ENCODE data around the gene WDR54.
"Not testable (repeated sequence)": the region's sequence is repeated elsewhere in the genome, so short reads cannot be mapped to it uniquely, and the experiment has no call there.

WDR54 gene

DNA sequence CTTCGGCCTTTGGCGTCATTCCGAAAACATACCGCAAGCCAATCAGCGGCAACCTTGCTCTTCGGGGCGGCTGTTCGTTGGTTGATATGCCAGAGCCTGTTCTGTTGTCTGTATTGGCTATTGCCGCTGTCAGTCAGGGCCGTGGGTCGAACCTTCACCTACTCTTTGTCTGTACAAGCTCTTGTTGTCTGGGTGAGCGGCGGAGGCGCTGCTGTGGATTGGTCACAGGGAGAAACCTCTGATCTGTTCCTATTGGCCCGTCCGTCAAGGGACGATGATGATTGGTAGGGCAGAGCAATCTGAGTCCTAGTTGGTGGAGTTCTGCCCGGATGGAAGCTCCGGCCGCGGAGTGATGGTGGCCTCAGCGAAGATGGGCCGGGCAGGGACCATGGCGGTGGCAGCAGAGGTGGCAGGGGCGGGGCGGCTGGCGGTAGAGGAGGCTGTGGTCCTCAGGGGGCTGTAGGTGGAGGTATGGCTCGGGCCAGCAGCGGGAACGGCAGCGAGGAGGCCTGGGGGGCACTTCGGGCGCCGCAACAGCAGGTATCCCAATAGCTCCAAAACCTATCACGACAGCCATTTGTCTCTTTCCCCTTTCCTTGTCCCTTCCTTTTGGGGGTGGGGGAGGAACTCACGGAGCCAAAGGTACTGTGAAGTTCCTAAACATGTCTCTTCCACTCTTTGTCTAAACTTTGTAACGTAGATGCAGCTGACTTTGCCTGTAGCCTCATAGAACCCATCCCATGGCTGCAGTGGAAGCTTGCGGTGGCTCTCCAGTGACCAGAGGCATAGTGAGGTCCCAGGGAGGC, 36.8 kb downstream of the WDR54 start, which contains the start of gene WBP1:
TSS of gene WBP1 (plus strand) at position 307 of the 806 bp plus-strand sequence. CDS start at position 472, 165 bp downstream.
- peak; percentile 99 to 100 for DNase-seq

GRCh38 chr2:74458938-74459363, 37.4 kb downstream of the WDR54 start:
- no peak for DNase-seq

DNA sequence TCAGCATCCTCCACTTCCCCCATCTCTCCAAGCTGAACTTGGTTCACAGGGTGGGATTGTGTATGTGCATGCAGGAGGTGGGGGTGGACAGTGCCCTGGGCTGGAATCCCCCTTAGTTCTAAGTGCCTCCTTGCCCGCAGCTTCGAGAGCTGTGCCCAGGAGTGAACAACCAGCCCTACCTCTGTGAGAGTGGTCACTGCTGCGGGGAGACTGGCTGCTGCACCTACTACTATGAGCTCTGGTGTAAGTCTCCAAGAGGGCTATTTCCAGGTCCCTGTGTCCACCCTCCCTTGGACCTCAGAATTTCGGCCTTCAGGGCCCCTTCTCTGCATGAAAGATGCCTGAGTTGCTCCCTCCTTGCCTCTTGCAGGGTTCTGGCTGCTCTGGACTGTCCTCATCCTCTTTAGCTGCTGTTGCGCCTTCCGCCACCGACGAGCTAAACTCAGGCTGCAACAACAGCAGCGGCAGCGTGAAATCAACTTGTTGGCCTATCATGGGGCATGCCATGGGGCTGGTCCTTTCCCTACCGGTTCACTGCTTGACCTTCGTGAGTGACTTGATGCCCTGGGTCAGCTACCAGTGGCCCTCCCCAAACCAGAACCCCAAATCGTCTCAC, 38.1 kb downstream of the WDR54 start:
- DNase-seq: not testable (repeated sequence)

DNA sequence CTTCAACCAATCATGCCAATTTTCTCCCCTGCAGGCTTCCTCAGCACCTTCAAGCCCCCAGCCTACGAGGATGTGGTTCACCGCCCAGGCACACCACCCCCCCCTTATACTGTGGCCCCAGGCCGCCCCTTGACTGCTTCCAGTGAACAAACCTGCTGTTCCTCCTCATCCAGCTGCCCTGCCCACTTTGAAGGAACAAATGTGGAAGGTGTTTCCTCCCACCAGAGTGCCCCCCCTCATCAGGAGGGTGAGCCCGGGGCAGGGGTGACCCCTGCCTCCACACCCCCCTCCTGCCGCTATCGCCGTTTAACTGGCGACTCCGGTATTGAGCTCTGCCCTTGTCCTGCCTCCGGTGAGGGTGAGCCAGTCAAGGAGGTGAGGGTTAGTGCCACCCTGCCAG, 38.7 kb downstream of the WDR54 start:
- not testable (repeated sequence) for DNase-seq

DNA sequence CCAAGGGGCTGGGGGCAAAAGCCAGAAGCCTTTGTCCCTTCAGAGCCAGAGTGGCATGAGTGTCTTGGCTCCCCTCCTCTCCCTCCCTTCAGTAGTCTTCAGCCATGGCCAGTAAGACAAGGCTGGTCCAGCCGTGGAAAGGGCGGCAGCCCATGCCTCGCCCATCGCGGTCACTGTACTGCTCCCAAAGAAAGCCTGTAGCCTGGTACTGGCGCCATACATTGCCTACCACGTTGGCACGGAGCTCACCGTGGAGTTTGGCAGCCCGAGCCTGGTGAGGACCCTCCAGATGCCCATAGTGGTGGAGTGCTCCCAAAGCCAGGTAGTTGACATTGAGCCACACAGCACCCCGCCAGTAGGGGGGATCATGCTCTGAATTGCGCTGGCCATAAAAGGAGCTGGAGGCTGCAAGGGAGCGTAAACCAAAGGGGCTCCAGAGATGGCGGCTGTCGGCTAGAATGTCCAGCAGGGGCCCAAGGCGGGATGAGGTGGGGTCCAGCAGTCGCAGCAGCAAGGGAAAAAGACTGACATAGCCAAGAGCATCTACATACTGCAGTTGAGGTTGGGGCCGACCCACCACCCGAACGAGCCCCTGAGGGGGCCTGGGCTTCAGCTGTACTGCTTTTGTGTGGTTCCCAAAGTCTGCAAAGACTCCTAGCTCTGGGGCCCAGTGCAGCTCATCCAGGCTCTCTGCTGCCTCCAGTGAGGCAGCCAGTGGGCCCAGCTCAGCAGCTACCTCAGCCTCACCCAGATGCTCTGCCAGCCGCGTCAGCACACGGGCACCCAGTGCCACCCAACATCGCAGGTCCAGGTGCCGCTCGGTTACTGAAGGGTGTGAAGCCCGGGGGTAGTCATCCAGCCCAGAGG, 39.9 kb downstream of the WDR54 start:
- DNase-seq: peak in 1 of 2 experiments; percentile 22

- no peak for DNase-seq
Observed at GRCh38 chr2:74462054-74462785, 40.7 kb downstream of the WDR54 start.

DNA sequence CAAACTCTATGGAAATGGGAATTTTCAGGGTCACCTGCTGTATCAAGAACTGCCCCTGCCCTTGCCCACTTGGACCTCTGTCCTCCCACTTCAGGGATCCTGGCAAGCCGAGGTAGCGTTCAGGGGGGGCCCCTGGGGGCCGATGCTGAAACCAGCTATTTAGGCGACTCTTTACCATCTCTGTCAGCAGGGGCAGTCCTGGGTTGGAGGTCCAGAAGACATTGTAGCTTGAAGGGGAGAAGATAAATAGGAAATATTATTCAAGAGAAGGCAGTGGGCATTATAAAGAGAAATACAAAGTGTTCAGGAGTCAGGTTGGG, 41.2 kb downstream of the WDR54 start:
- no peak for DNase-seq

- DNase-seq: no peak
Observed at GRCh38 chr2:74464406-74464805, 42.9 kb downstream of the WDR54 start.

- not testable (repeated sequence) for DNase-seq
Observed at GRCh38 chr2:74470742-74471141, 49.2 kb downstream of the WDR54 start.

GRCh38 chr2:74471332-74472065, 50.0 kb downstream of the WDR54 start:
- DNase-seq: no peak

DNA sequence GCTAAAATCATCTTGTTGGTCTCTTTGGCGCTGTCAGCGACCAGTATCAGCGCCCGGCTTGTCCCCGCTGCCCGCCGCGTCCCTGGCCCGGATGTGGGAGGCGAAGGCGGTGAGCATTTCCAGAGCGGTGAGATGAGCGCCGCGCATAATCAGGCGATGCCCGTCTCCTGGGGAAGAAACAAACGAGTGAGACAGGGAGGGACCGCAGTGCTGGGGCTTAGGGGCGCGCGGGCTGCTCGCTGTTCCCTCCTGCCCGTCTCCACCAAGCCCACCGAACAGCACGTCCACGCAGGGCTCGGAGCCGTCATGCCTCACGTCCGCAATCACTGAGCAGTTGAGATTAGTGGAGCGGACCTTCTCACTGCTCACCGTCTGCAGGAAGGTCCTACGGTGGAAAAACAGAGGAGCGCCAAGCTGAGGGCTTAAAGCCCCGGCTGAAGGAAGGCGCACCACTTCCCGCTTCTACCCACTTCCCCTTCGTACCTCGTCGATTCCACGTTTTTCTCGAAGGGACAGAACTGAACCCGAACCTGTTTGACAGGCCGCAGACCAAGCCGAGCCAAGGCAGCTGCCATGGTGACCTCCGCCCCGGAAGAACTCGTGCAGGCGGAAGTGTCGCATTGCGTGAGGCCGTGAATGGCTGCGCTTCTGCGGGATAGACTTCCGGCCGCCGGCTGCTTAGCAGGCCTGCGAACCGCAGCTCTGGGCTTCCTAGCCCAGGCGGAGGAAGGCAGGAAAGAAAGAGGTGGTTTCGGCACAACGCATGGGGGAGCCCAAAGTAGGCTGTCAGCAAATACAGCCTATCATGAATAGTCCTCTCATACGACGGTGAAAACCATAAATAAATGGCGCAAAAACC, 50.8 kb downstream of the WDR54 start, which contains the start of gene MRPL53:
TSS of gene MRPL53 (minus strand) at position 595 of the 859 bp plus-strand sequence. CDS start at position 575, 20 bp downstream.
- peak; percentile 87 to 95 for DNase-seq

- DNase-seq: no peak
Observed at GRCh38 chr2:74472945-74473258, 51.4 kb downstream of the WDR54 start.

- no peak for DNase-seq
Observed at GRCh38 chr2:74474481-74474880, 53.0 kb downstream of the WDR54 start.

DNA sequence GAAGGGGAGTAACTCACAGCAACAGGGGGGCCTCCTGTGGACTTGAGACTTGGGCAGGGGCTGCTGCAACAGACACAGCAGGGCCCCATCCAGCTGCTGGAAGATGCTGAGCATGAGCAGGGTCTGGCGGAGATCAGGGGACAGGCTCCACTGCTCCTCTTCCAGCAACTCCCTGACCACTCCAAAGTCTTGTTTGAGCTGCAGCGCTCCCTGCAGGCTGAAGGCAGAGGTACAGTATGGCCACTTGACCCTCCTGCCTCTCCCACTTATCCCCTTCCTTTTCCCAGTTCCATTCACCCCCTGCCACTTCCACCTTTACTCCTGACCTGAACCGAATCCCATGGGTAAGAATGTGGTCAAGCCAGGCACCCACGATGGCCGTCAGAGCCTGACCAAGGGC, 53.4 kb downstream of the WDR54 start:
- peak in 1 of 2 experiments; percentile 9 for DNase-seq

All from NCI-H526 (cell line).